Left lung (tissue), 10 donors: ENCODE data around the gene HIVEP1. TPM values are rescaled to one million over a fixed set of nuclear protein-coding genes. Genes with fewer than 3 reads are reported as not detected.

Experiments used
- ATAC-seq: fragments of 200-7000 bp; cut with Tn5 transposase; one replicate; pipeline ENCODE4 v1.9.1; 2020; ENCODE audit warnings: moderate library complexity
- DNase-seq, 4 donors: peaks; one replicate each; pipeline ENCODE4 v3.0.0-alpha.2; 2013 to 2020
- H3K27ac ChIP-seq, 2 donors: fragments of 200-600 bp; sonication (generic) in 1 of 2; one replicate each; pipeline versions ENCODE4 v1.5.0 to v1.8.0; 2020 to 2021
- H3K27me3 ChIP-seq, 2 donors: fragments of 200-600 bp; sonication (generic) in 1 of 2; one replicate each; pipeline versions ENCODE4 v1.5.0 to v1.8.0; 2020 to 2021
- H3K36me3 ChIP-seq, 2 donors: fragments of 200-600 bp; sonication (generic) in 1 of 2; one replicate each; pipeline versions ENCODE4 v1.5.0 to v1.8.0; 2020 to 2021
- H3K4me1 ChIP-seq, 2 donors: fragments of 200-600 bp; one replicate each; pipeline ENCODE4 v1.8.0; 2021
- H3K4me3 ChIP-seq, 2 donors: fragments of 200-600 bp; sonication (generic) in 1 of 2; one replicate each; pipeline versions ENCODE4 v1.5.0 to v1.8.0; 2020 to 2021; ENCODE audit warnings: mild to moderate bottlenecking in 1 of 2
- H3K9me3 ChIP-seq, 2 donors: fragments of 200-600 bp; sonication (generic) in 1 of 2; one replicate each; pipeline versions ENCODE4 v1.5.0 to v1.8.0; 2020 to 2021
- intact Hi-C, 2 donors: fragments of 100-400 bp; cut with DNase I; formaldehyde crosslinking; loops; one replicate each; pipeline versions ENCODE4 v1.11.2 to v1.14.2; 2022
- polyA plus RNA-seq, 6 donors: library from polyadenylated mRNA; unstranded; fragments of 120-200 nt; gene quantifications; one replicate each; pipeline ENCODE4 v1.2.1, GENCODE V29; 2013; ENCODE audit not compliant: insufficient read length in 6 of 6
- total RNA-seq, 2 donors: library from RNA; stranded (reverse); fragmentation: NEBNext Ultra II Directional; extraction: Animal tissue kit (Norgen Biotek cat#: 25700); gene quantifications; one replicate each; pipeline ENCODE4 v1.2.1, GENCODE V29; 2021
- TF ChIP-seq, protein P1 (sequence below), 2 donors: fragments of 200-600 bp; sonication (generic) in 1 of 2; IDR thresholded peaks; one replicate each; pipeline versions ENCODE4 v1.5.0 to v1.8.0; 2021; ENCODE audit warnings: antibody characterized with exemption in 2 of 2
- donor health status: DM: no; HTN: yes; CAD: no.
- donor health status: DM: no; HTN: no; CAD: no.

HIVEP1 gene
- total and polyA plus RNA-seq, 8 donors = 24.1 to 35.9 (median 29.0) TPM

DNA sequence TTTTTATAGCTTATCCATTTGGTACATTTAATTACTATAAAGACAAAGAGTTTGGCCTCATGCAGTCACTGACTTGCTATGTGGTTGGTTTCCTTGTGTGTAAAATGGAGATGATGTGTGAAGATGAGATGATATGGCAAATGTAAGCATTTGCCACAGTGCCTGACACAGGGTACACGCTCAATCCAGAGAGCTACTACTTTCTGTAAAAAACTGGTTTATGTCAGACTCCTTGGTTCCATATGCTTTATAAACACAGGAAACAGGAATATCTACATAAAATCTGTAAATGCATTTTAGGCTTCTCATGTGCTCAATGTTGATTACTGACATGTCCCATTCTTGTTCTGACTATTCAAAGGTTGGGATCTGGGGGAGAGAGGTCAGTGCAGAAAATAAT, 10.4 kb downstream of the HIVEP1 start:
- intact Hi-C loops = no loop called here
- H3K27ac ChIP-seq = no peak overlapping the region
- no peak for ATAC-seq
- peaks cover 0 to 38% of the 10 kb centered on the region in 2 donors for H3K36me3 ChIP-seq
- no peak overlapping the region for H3K4me3 ChIP-seq
- no peak for DNase-seq
- no peaks in the 10 kb centered on the region for H3K27me3 ChIP-seq
- TF ChIP-seq, protein P1, sequence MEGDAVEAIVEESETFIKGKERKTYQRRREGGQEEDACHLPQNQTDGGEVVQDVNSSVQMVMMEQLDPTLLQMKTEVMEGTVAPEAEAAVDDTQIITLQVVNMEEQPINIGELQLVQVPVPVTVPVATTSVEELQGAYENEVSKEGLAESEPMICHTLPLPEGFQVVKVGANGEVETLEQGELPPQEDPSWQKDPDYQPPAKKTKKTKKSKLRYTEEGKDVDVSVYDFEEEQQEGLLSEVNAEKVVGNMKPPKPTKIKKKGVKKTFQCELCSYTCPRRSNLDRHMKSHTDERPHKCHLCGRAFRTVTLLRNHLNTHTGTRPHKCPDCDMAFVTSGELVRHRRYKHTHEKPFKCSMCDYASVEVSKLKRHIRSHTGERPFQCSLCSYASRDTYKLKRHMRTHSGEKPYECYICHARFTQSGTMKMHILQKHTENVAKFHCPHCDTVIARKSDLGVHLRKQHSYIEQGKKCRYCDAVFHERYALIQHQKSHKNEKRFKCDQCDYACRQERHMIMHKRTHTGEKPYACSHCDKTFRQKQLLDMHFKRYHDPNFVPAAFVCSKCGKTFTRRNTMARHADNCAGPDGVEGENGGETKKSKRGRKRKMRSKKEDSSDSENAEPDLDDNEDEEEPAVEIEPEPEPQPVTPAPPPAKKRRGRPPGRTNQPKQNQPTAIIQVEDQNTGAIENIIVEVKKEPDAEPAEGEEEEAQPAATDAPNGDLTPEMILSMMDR (IDR thresholded peaks at IDR 0.05) = no peak
- peaks cover 0 to 7% of the 10 kb centered on the region in 2 donors for H3K4me1 ChIP-seq
- H3K9me3 ChIP-seq = no peaks in the 10 kb centered on the region

GRCh38 chr6:12022953-12023388, 10.9 kb downstream of the HIVEP1 start:
- ATAC-seq (no peak), DNase-seq (no peak)
- TF ChIP-seq, protein P1 (IDR thresholded peaks at IDR 0.05) = no peak
- H3K4me1 ChIP-seq = peaks cover 0 to 7% of the 10 kb centered on the region in 2 donors
- no peaks in the 10 kb centered on the region for H3K9me3 ChIP-seq
- intact Hi-C loops = no loop called here
- no peaks in the 10 kb centered on the region for H3K27me3 ChIP-seq
- no peak overlapping the region for H3K4me3 ChIP-seq
- peaks cover 0 to 34% of the 10 kb centered on the region in 2 donors for H3K36me3 ChIP-seq
- H3K27ac ChIP-seq = peak overlapping the region in 1 of 2 donors; percentile 13

GRCh38 chr6:12024216-12024615, 12.1 kb downstream of the HIVEP1 start:
- Histone ChIP-seq H3K36me3 (peaks cover 0 to 21% of the 10 kb centered on the region in 2 donors), H3K4me3 (no peak overlapping the region), H3K9me3 (no peaks in the 10 kb centered on the region), H3K27me3 (no peaks in the 10 kb centered on the region), H3K27ac (no peak overlapping the region), H3K4me1 (peaks cover 0 to 7% of the 10 kb centered on the region in 2 donors)
- no peak for ATAC-seq
- no peak for DNase-seq
- TF ChIP-seq, protein P1 (IDR thresholded peaks at IDR 0.05) = no peak
- intact Hi-C loops = no loop called here

DNA sequence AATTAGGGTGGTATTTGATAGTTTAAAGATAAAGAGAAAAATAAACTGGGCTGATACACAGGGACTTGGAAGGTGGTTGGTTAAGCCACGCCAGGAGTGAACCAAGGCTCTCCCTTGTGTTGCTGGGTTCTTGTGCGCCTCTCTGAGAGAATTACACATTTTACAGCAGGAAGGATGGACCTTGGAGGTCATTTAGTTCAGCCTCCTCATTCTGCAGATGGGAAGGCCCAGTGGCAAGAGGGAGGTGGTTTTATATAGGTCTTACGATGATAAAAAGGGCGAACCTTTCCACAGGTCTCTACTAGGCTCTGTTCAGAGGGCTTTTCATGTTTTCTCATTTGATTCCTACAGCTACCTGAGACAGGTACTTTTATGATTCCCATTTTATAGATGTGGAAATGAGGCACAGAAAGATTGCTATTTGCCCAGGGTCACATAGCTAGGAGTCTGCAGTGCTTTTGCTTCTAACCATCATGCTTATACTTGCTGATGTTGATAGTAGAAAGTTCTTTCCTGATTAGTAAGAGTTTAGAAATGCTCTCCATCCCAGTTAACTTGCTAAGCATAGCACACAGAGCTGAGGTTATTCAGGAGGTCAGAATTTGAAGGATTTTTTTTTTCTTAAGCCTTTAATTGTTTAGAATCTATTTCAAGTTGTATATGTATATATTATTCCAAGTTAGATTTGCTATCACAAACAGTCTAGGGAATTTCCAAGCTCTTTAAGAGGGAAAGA, 12.8 kb downstream of the HIVEP1 start:
- DNase-seq (no peak), ATAC-seq (peak; percentile 65)
- Histone ChIP-seq H3K27ac (no peak overlapping the region), H3K4me1 (peaks cover 0 to 7% of the 10 kb centered on the region in 2 donors), H3K36me3 (peaks cover 0 to 17% of the 10 kb centered on the region in 2 donors), H3K27me3 (no peaks in the 10 kb centered on the region), H3K9me3 (peaks cover 0 to 4% of the 10 kb centered on the region in 2 donors), H3K4me3 (no peak overlapping the region)
- TF ChIP-seq, protein P1 (IDR thresholded peaks at IDR 0.05) = no peak
- intact Hi-C loops = no loop called here

DNA sequence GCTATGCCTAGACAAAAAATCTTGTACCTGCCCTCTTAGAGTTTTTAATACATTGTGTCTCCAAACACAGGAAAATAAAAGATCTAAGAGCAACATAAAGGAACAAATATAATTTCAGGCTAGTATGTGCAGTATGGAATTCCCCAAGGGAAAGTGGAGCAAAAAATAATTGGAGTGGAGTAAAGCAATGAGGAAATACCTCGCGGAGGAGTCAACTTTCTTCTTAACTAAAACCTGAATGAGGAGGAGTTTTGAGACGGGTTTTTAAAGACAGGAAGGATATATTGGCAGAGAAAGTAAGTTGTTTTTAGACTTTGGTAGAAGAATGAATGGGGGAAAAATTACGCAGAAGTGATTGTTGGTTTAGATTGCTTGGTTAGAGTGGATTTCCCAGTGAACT, 14.0 kb downstream of the HIVEP1 start:
- Histone ChIP-seq H3K27me3 (no peaks in the 10 kb centered on the region), H3K4me1 (peaks cover 0 to 7% of the 10 kb centered on the region in 2 donors), H3K36me3 (peaks cover 0 to 6% of the 10 kb centered on the region in 2 donors), H3K27ac (no peak overlapping the region), H3K4me3 (no peak overlapping the region), H3K9me3 (peaks cover 0 to 9% of the 10 kb centered on the region in 2 donors)
- TF ChIP-seq, protein P1 (IDR thresholded peaks at IDR 0.05) = no peak
- intact Hi-C loops = no loop called here
- no peak for ATAC-seq
- no peak for DNase-seq
